Anterior cingulate cortex (tissue), 58 donors: ENCODE measurements around the gene C1QL4.
"Not testable (repeated sequence)": the region's sequence is repeated elsewhere in the genome, so short reads cannot be mapped to it uniquely, and the experiment has no call there.

Source experiments
- DNase-seq, 58 donors: peaks; one replicate each; lab custom pipeline; 2025; lab: John Stamatoyannopoulos, UW

C1QL4 gene

DNA sequence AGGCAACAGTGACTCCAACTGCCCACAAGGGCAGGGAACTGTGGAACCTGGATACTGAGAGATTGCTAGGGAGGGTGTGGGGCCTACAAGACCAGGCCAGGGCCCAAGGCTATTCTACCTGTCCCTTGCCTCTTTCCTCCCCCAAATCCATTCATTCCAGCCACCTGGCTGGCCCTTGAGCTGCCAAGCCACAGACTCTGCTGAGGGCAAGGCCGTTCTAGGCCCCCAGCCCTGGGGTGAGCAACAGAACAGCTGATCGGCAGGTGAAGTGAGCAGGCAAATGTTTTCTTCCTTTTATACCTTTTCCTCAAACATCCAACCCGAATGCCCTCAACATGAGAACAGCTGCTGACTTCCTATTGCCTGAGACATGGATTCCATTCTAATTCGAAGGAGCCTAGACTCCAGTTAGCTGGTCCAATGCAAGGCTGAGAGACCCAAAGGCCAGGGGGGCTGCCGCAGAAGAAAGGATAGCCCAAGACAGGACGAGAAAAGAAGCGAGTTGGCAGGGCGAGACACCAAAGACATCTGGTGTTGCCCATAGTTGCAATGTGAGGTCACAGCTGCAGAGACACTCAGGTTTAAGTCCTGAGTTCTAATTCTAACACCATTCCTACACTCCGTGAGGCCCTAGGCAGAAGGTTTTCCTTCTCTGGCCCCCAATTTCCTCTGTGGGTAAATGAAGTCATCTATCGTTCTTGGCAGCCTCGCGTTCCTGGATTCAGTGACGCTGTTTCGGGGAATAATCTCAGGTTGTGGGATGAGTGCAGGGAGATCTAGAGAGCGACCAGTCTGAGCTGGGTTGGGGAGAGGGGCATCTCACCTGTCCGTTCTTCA lies 1.7 kb downstream of the C1QL4 start:
- no peak for DNase-seq

DNA sequence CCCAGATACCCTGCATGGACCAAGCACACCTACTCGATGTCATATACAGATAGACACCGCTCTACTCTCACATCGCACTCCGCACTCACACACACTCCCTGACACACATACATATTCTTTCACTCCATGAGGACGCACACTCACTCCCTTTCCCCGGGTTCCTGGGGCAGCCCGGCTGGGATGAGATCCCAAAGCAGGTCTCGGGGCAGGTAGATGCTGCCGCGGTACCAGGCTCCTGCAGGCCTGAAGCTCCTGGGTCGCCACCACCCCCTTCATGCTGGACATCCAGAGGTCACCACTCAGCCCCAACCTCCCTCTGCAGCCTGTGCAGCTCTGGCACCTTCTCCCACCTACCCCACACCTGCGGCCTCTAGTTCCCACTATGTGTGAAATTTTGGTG lies 2.3 kb downstream of the C1QL4 start:
- DNase-seq, result no peak

DNA sequence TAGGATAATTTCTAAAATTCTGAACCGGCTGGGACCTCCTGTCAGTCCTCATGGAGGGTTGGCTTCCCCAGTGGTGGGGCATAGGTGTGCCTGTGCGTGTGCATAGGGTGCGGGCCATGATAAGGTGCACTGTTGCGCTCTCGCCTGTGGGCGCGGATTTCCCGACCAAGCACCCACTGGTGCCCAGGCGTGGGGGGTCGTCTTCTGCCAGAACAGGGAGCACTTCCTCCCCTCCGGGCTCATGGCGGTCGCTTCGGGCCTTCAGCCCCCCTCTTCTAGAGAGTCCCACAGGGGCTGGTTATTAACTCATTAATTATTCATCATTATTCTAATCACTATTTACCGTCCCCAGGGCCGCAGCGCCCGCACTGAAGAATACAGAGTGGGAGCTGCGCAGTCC lies 2.8 kb downstream of the C1QL4 start:
- no peak for DNase-seq

DNA sequence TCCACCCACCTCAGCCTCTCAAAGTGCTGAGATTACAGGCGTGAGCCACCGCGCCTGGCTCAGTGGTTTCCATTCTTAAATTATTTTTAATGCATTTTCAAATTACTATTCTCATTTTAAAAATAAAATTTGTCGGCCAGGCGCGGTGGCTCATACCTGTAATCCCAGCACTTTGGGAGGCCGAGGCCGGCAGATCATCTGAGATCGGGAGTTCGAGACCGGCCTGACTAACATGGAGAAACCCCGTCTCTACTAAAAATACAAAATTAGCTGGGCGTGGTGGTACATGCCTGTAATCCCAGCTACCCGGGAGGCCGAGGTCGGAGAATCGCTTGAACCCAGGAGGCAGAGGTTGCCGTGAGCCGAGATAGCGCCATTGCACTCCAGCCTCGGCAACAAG lies 3.2 kb downstream of the C1QL4 start:
- not testable (repeated sequence) for DNase-seq

DNA sequence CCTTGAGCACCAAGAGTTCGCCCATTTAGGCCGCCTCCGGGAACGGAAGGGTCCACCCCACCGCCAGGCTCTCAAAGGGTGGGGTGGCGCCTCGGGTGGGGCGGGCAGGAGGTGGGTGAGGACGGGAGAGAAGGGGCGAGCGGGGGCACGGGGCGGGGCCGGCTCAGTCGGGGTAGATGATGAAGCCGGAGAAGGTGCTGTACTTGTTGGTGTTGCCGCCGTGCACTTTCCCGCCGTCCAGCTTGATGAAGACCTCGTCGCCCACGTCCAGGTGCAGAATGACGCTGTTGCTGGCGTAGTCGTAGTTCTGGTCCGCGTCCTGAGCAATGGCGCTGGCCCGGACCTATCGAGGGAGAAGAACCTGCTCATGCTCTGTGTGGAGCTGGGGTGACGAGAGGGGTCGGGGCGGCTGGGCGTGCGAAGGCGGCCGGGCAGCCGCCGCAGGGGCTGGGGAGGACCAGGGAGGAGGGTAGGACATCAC lies 4.1 kb downstream of the C1QL4 start:
- no peak for DNase-seq

DNA sequence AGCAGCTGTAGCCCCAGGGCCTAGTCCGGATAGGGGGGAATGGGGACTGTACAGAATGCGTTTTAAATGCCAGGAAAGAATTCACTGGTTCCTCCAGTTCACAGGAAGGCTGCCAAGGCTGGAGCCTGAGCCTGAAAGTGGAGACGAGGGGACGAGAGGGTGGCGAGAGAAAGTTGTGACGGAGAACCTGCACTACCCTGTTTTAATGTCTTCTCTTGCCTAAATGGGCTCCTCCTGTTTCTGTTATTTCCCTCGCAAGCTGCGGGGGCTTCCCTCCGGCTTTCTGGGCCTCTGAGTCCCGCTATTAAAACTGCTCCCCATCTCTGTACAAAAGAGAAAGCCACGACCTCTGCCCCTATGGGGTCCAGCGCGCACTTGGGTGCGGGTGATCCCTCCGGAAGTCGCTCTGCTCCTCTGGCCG lies 4.5 kb downstream of the C1QL4 start:
- DNase-seq, result no peak

DNA sequence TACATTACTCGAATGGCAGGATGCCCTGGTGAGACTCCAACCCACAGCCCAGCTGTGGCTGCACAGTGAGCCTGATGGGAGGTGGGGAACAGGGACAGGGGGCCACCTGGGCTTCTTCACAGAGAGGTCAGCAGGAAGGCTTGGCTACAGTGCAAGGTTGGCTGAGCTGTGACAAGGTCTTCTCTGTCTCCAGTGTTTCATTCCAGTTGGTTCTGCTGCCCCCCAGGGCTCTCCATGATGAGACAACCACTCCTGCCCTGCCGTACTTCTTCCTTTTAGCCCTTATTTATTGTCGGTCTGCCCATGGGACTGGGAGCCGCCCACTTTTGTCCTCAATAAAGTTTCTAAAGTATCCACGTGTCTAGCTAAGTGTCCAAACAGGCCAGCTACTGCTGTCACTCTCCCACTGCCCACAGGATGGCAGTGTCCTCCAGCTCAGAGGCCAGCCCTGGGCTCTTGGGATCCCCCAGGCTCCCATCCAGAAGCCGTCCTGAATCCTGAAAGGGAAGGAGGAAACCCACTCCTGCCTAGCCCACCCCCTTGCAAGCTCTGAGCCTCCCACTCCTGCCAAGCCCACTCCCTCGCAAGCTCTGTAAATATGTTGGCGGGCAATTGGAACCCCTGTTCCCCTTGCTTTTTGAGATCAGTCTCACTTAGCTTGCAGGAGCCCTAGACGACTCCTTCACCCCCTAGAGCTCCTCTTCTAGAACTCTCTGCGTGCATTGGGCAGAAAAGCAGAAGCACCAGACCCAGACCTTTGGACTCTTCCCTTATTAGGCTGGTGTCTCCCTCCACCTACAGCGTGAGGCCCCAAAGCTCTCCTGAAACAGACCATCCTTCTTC lies 5.4 kb downstream of the C1QL4 start:
- DNase-seq, result peak in 52 of 58 donors; percentile 13 to 69 (median 38)

DNA sequence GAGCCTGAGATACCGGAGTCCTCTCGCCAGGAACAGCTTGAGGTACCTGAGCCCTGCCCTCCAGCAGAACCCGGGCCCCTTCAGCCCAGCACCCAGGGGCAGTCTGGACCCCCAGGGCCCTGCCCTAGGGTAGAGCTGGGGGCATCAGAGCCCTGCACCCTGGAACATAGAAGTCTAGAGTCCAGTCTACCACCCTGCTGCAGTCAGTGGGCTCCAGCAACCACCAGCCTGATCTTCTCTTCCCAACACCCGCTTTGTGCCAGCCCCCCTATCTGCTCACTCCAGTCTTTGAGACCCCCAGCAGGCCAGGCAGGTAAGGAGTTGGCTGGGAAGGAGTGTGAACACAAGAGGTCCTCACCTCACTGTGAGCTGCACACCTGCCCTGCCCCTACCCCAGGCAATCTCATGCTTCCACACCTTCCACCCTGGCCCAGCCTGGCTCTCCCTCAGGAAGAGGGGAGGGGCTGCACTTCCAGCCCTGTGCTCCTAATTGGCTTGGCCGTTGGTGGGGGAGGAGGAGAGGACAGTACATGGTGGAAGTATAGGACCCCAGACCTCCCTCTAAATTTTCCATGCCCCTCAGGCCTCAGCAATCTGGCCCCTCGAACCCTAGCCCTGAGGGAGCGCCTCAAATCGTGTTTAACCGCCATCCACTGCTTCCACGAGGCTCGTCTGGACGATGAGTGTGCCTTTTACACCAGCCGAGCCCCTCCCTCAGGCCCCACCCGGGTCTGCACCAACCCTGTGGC lies 6.2 kb downstream of the C1QL4 start:
- DNase-seq, result no peak

DNA sequence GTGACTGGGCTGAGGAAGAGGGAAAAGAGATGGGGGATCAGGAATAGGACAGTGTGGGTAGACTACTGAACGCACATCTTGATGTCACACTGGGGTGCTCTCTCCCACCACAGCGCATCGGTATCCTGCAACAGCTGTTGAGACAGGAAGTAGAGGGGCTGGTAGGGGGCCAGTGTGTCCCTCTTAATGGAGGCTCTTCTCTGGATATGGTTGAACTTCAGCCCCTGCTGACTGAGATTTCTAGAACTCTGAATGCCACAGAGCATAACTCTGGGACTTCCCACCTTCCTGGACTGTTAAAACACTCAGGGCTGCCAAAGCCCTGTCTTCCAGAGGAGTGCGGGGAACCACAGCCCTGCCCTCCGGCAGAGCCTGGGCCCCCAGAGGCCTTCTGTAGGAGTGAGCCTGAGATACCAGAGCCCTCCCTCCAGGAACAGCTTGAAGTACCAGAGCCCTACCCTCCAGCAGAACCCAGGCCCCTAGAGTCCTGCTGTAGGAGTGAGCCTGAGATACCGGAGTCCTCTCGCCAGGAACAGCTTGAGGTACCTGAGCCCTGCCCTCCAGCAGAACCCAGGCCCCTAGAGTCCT lies 6.9 kb downstream of the C1QL4 start:
- no peak for DNase-seq

DNA sequence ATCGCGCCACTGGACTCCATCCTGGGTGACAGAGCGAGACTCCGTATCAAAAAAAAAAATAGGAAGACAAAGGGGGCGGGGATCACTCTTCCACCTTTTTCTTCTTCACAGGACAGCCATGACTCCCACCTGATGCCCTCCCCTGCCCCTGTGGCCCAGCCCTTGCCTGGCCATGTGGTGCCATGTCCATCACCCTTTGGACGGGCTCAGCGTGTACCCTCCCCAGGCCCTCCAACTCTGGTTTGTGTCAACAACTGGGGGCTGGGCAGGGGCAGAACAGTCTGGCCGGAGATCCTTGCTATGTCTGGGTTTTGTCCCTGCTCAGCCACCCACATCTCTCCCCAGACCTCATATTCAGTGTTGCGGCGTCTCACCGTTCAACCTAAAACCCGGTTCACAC lies 8.2 kb downstream of the C1QL4 start:
- no peak for DNase-seq

DNA sequence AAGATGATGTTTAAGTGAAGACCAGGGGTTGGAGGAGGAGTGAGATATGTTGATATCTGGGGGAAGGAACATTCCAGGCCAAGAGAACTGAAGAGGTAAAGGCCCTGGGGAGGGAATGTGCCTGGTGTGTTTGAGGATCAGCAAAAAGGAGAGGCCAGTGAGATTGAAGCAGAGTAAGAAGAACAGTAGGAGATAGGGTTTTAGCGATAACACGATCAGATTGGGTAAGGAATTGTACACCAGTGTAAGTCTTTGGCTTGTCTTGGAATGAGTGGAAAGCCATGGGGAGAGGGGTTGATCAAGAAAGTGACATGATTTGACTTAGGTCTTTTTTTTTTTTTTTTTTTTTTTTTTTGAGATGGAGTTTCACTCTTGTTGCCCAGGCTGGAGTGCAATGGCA lies 9.1 kb downstream of the C1QL4 start:
- no peak for DNase-seq

DNA sequence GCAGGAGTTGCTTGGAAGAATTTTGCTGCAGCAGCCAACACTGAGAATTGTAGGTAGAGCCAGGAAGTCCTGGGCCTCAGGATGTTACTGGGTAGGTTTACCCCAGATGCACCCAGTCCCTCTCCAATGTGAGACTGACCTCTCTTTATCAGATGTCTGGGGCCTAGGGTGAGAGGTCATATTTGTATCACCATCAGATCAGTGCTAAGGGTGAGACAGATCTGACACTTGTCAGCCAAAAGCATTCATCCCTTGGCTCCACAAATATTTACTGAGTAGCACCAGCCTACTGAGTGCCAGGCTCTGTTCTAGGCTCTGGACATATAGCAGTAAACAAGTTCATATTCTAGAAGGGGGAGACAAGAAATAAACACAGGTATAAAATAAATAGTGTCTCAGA lies 9.6 kb downstream of the C1QL4 start:
- DNase-seq, result no peak

DNA sequence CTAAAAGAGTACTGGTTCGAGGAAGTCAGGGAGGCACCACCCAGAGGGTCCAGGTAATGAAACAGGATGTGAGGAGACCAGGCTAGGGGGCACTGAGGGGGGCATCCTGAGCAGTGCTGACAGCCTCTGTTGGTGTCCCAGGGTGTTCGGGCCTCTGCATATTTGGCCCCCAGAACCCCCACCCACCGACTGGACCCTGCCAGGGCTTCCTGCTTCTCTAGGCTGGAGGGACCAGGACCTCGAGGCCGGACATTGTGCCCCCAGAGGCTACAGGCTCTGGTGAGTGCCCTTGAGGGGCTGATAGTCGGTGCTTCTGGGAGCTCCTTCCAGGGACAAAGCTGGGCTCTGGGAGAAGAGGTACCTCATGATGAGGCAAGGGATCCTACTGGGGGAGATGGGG lies 11.4 kb downstream of the C1QL4 start:
- DNase-seq, result no peak

DNA sequence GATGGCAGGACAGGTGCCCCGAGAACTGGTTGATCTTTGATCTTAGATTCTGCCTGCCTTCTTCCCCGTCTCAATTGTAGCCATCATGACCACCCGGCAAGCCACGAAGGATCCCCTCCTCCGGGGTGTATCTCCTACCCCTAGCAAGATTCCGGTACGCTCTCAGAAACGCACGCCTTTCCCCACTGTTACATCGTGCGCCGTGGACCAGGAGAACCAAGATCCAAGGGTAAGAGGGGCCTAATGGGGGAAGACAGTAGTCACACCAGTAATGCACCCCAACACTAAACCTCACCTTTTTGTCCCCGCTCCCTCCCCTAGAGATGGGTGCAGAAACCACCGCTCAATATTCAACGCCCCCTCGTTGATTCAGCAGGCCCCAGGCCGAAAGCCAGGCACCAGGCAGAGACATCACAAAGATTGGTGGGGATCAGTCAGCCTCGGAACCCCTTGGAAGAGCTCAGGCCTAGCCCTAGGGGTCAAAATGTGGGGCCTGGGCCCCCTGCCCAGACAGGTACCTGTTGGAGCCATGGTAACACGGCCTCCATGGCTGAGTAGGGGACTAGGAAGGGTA lies 13.4 kb downstream of the C1QL4 start:
- no peak for DNase-seq

DNA sequence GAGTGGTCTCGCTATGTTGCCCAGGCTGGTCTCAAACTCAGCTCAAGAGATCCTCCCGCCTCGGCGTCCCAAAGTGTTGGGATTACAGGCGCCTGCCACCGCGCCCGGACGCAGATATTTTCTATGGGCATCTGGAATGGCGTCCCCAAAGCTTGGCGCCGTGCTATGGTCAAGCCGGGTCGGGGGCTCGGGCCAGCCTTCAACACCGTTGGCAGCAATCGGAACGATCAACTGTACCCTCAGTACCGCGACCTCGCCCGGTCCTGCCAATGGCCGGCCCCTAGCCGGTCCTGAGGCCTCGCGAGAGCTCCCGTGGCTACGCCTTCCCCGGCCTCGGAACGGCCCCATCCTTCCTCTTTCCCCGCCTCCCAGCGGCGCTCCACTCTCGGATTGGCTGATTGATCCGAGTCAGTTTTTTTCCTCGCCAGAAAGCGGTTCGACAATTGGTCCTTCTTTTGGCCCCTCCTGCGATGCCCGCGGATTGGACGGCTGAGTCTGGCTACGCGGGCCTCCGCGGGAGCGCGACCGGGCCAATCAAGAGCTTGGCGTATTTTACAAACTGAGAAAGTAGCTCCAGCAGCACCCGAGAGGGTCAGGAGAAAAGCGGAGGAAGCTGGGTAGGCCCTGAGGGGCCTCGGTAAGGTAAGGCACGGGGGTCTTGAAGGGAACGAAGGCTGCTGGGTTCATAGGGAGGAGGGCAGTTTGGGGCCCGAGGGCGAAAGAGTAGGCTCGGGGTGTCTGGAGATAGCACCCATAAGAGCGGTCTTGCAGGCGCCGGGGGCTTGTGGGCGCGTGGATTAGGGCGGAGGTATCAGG lies 14.1 kb downstream of the C1QL4 start, which contains the start of gene TROAP:
TROAP (plus strand) TSS at position 548 of the 816 bp plus-strand sequence. CDS start 354 bp downstream, outside the sequence.
- peak; percentile 81 to 98 (median 96) for DNase-seq

DNA sequence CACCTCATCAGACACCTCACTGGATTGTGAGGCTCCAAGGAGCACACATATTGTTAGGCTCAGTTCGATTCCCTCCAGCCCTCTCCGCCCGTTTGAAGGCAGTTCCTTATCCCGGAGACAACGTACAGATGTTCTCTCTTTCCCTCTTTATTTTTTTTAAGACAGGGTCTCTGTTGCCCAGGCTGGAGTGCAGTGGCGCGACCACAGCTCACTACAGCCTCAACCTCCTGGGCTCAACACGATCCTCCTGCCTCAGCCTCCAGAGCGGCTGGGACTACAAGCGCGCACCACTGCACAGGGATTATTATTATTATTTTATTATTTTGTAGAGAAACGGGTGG lies 14.7 kb downstream of the C1QL4 start:
- no peak for DNase-seq

DNA sequence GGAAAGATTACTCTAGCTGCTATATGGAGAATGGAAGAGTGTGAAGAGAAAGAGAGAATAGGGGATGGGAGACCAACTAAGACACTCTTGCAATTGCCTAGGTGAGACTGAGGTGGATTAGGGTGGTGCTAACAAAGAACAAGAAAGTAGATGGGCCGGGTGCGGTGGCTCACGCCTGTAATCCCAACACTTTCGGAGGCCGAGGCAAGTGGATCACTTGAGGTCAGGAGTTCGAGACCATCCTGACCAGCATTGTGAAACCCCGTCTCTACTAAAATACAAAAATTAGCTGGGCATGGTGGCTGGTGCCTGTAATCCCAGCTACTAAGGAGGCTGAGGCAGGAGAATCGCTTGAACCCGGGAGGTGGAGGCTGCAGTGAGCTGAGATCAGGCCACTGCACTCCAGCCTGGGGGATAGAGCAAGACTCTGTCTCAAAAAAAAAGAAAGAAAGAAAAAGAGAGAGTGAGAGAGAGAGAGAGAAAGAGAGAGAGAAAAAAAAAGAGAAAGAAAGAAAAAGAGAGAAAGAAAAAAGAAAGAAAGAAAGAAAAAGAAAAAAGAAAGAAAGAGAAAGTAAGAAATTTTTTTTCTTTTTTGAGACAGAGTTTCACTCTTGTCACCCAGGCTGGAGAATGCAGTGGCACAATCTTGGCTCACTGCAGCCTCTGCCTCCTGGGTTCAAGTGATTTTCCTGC lies 16.4 kb downstream of the C1QL4 start:
- DNase-seq, result not testable (repeated sequence)

DNA sequence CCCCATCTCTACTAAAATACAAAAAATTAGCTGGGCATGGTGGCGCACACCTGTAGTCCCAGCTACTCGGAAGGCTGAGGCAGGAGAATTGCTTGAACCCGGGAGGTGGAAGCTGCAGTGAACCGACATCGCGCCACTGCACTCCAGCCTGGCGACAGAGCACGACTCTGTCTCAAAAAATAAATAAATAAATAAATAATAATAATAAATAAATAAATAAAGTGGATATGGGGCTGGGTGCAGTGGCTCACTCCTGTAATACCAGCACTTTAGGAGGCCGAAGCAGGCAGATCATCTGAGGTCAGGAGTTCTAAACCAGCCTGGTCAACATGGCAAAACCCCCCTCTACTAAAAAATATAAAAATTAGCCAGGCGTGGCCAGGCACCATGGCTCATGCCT lies 19.9 kb downstream of the C1QL4 start:
- DNase-seq, result not testable (repeated sequence)

DNA sequence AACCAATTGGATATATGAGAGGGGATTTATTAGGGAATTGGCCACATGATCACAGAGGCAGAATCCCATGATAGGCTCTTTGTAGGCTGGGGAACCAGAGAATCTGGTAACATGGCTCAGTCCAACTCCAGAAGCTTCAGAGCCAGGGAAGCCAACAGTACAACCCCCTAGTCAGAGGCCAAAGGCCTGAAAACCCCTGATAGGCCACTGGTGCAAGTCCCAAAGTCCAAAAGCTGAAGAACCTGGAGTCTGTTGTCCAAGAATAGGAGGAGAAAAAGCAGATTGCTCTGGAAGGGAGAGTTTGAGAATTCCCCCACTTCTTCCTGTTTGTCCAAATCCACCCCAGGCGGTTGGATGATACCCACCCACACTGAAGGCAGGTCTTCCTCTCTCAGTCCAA lies 22.2 kb downstream of the C1QL4 start:
- no peak for DNase-seq
